Natural killer cell (primary cell): Measurements from ENCODE around the gene MPPE1. TPM values are rescaled to one million over a fixed set of nuclear protein-coding genes. Genes with fewer than 3 reads are reported as not detected.
A peak's percentile ranks its signal among the peaks of the same experiment; 100 is the strongest.

Experiments used
- ATAC-seq, 3 donors: fragments of 150-1000 bp in 2 of 3; fragments of 200-7000 bp in 1 of 3; cut with Tn5 transposase; 1 replicate in 1 of 3; 2 replicates in 2 of 3; pipeline ENCODE4 v1.10.0; 2021; ENCODE audit warnings: mild to moderate bottlenecking in 2 of 3, moderate library complexity in 2 of 3
- DNase-seq, 2 donors: peaks; one replicate each; pipeline versions ENCODE4 v3.0.0 to v3.0.0-alpha.2; 2013 to 2021; ENCODE audit warnings: mixed read lengths in 1 of 2
- H3K27ac ChIP-seq: one replicate; pipeline ENCODE4 v1.5.1; 2013; ENCODE audit warnings: mild to moderate bottlenecking, low read length
- H3K27me3 ChIP-seq: one replicate; pipeline ENCODE4 v1.6.1; 2013; ENCODE audit warnings: low read length; ENCODE audit not compliant: control insufficient read depth, insufficient read depth
- H3K36me3 ChIP-seq: one replicate; pipeline ENCODE4 v1.6.1; 2013; ENCODE audit warnings: low read length; ENCODE audit not compliant: control insufficient read depth, insufficient read depth
- H3K4me1 ChIP-seq: one replicate; pipeline ENCODE4 v1.6.1; 2013; ENCODE audit warnings: low read length; ENCODE audit not compliant: control insufficient read depth, insufficient read depth
- H3K4me3 ChIP-seq: one replicate; pipeline ENCODE4 v1.5.1; 2013; ENCODE audit warnings: low read length
- H3K9me3 ChIP-seq: one replicate; pipeline ENCODE4 v1.6.1; 2013; ENCODE audit warnings: low read length; ENCODE audit not compliant: control insufficient read depth, insufficient read depth
- H3K27ac Mint-ChIP-seq, 2 donors: one replicate each; pipeline ENCODE4 v1.8.0; 2022; ENCODE audit warnings: mild to moderate bottlenecking in 2 of 2, mixed read lengths in 2 of 2, moderate library complexity in 1 of 2
- H3K27me3 Mint-ChIP-seq, 2 donors: one replicate each; pipeline ENCODE4 v1.8.0; 2022; ENCODE audit warnings: low read depth in 2 of 2, mixed read lengths in 2 of 2
- H3K36me3 Mint-ChIP-seq: one replicate; pipeline ENCODE4 v1.8.0; 2022; ENCODE audit warnings: mixed read lengths
- H3K4me1 Mint-ChIP-seq, 2 donors: one replicate each; pipeline ENCODE4 v1.8.0; 2022; ENCODE audit warnings: mixed read lengths in 2 of 2
- H3K4me3 Mint-ChIP-seq: one replicate; pipeline ENCODE4 v1.8.0; 2022; ENCODE audit warnings: mild to moderate bottlenecking, moderate library complexity, mixed read lengths
- H3K9me3 Mint-ChIP-seq, 2 donors: one replicate each; pipeline ENCODE4 v1.8.0; 2022; ENCODE audit warnings: mixed read lengths in 2 of 2
- WGBS: methylation state at CpG from one replicate; pipeline ENCODE4 v1.1.7; 2013; ENCODE audit warnings: missing lambda C conversion rate; ENCODE audit not compliant: insufficient coverage; 5-methylcytosine and 5-hydroxymethylcytosine counted together
- intact Hi-C: fragments of 100-400 bp; cut with micrococcal nuclease; formaldehyde crosslinking; loops from one replicate; pipeline ENCODE4 v1.14.2; 2022
- total RNA-seq, 4 donors: library from RNA; stranded (reverse); fragments of 120-200 nt in 1 of 4; gene quantifications; one replicate each; pipeline versions ENCODE4 v1.2.3 to v1.2.4, GENCODE V29; 2013 to 2022
- TF ChIP-seq, protein P1 (sequence below): fragments of 200-600 bp; IDR thresholded peaks from one replicate; pipeline ENCODE4 v1.8.0; 2022; ENCODE audit warnings: antibody characterized with exemption

The MPPE1 gene
- total RNA-seq, 3 donors from 2014 or later (not counting 1 experiment from before 2014, with no cell fraction given): 98.3 to 110 (median 105) TPM

DNA sequence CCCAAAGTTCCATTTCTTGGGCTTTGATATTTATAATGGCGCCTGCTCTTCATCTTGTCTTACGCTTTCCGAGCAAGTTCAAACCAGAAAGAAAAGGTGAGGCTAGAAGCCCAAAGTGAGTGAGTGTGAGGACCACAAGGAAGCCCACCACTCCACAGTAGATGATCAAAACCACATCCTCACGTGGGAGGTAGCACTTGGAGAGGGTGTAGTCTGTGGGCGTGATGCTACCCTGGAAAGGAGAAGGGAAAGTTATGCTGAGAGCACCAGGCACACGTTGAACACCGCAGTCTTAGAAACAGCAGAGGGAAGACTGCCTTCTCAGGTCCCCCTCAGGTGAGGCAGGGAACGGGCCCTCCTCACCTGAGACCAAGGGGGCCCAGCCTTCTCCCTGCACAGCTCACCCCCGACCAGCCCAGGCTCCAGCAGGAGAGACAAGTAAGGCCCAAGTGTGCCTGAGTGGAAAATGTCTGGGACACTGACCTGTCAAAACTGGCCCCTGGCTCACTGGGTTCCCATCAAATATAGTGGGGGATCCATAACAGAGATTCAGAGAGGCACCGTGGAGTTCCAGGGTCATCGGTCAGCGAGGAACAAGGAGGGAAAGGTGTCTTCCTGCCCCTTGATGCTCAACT lies 23.6 kb downstream of the MPPE1 start:
- intact Hi-C loops: no loop called here
- Histone ChIP-seq H3K4me1 (peaks cover 8% of the 10 kb centered on the region), H3K27me3 (no peaks in the 10 kb centered on the region), H3K36me3 (peaks cover 54% of the 10 kb centered on the region), H3K4me3 (no peak overlapping the region), H3K27ac (no peak overlapping the region), H3K9me3 (no peaks in the 10 kb centered on the region)
- no peak for DNase-seq
- 92% methylated on average over 10 of the region's 12 CpGs for WGBS
- no peak for ATAC-seq
- peaks cover 0 to 12% of the 10 kb centered on the region in 2 donors for H3K4me1 Mint-ChIP-seq
- H3K27me3 Mint-ChIP-seq: no peaks in the 10 kb centered on the region
- TF ChIP-seq, protein P1, sequence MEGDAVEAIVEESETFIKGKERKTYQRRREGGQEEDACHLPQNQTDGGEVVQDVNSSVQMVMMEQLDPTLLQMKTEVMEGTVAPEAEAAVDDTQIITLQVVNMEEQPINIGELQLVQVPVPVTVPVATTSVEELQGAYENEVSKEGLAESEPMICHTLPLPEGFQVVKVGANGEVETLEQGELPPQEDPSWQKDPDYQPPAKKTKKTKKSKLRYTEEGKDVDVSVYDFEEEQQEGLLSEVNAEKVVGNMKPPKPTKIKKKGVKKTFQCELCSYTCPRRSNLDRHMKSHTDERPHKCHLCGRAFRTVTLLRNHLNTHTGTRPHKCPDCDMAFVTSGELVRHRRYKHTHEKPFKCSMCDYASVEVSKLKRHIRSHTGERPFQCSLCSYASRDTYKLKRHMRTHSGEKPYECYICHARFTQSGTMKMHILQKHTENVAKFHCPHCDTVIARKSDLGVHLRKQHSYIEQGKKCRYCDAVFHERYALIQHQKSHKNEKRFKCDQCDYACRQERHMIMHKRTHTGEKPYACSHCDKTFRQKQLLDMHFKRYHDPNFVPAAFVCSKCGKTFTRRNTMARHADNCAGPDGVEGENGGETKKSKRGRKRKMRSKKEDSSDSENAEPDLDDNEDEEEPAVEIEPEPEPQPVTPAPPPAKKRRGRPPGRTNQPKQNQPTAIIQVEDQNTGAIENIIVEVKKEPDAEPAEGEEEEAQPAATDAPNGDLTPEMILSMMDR: no peak
- H3K4me3 Mint-ChIP-seq: no peak overlapping the region
- H3K9me3 Mint-ChIP-seq: no peaks in the 10 kb centered on the region
- peak overlapping the region in 1 of 2 donors; percentile 48 for H3K27ac Mint-ChIP-seq
- no peaks in the 10 kb centered on the region for H3K36me3 Mint-ChIP-seq

DNA sequence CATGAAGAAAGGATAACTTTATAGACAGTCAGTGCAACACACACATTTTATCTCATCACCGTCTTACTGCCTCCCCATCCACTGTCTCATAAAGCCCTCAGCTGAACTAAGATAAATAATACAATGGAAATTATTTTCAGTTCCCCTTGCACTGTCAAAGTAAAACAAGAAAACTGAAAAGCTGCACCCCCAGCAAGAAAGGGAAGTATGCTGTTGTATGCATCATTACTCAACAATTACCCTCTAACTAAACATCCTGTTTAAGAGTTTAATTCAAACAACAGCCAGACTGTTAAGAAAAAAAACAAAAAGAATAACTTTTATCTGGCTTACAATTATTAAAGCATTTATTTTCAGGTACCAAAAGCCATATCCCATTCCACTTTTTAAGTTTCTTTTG lies 25.0 kb downstream of the MPPE1 start:
- Mint-ChIP-seq H3K9me3 (no peaks in the 10 kb centered on the region), H3K36me3 (no peaks in the 10 kb centered on the region), H3K27me3 (no peaks in the 10 kb centered on the region), H3K4me3 (no peak overlapping the region), H3K4me1 (peaks cover 0 to 12% of the 10 kb centered on the region in 2 donors), H3K27ac (peak overlapping the region; percentile 36 to 47)
- no peak overlapping the region for H3K27ac ChIP-seq
- no peak overlapping the region for H3K4me3 ChIP-seq
- no peaks in the 10 kb centered on the region for H3K27me3 ChIP-seq
- ATAC-seq (no peak), DNase-seq (no peak)
- TF ChIP-seq, protein P1: no peak
- peaks cover 42% of the 10 kb centered on the region for H3K36me3 ChIP-seq
- peaks cover 8% of the 10 kb centered on the region for H3K4me1 ChIP-seq
- intact Hi-C loops: no loop called here
- WGBS: 57% methylated on average over 1 of the region's 1 CpG
- no peaks in the 10 kb centered on the region for H3K9me3 ChIP-seq

DNA sequence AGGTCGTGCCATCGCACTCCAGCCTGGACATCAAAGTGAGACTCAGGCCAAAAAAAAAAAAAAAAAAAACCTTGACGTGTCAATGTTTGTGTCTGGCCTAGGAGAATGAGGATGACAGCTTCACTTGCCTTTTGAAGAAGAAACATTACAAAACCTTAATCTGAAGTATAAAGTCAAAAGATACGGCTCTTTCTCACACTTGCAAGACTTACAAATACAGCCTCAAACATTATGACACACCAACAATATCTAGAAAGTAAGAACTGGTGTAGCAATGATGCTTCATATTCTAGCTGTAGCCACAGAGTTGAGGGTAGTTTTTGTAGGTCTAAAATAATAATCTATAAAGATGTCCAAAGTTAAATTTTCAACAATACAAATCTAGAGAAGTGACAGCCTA lies 25.5 kb downstream of the MPPE1 start:
- DNase-seq (no peak), ATAC-seq (no peak)
- Mint-ChIP-seq H3K36me3 (no peaks in the 10 kb centered on the region), H3K4me3 (no peak overlapping the region), H3K4me1 (peaks cover 0 to 12% of the 10 kb centered on the region in 2 donors), H3K9me3 (no peaks in the 10 kb centered on the region), H3K27me3 (no peaks in the 10 kb centered on the region), H3K27ac (peak overlapping the region; percentile 36 to 47)
- Histone ChIP-seq H3K27ac (no peak overlapping the region), H3K9me3 (no peaks in the 10 kb centered on the region), H3K4me3 (no peak overlapping the region), H3K36me3 (peaks cover 37% of the 10 kb centered on the region), H3K27me3 (no peaks in the 10 kb centered on the region), H3K4me1 (peaks cover 8% of the 10 kb centered on the region)
- TF ChIP-seq, protein P1: no peak
- intact Hi-C loops: no loop called here
- WGBS: 82% methylated on average over 2 of the region's 4 CpGs
